ES-I3 (cell line): ENCODE measurements around the gene NABP2.

Experiments used
- H3K36me3 ChIP-seq: 2 replicates; pipeline ENCODE4 v1.6.1; 2013; ENCODE audit warnings: mild to moderate bottlenecking, low read length, control low read depth, moderate library complexity; ENCODE audit not compliant: insufficient read depth
- H3K4me1 ChIP-seq: 2 replicates; pipeline ENCODE4 v1.6.1; 2013; ENCODE audit warnings: mild to moderate bottlenecking, control low read depth, low read length; ENCODE audit not compliant: insufficient read depth
- H3K9ac ChIP-seq: 2 replicates; pipeline ENCODE4 v1.6.1; 2013; ENCODE audit warnings: low read depth, mild to moderate bottlenecking, low read length, moderate library complexity
- H3K9me3 ChIP-seq: 2 replicates; pipeline ENCODE4 v1.6.1; 2013; ENCODE audit warnings: mild to moderate bottlenecking, low read length, moderate library complexity; ENCODE audit not compliant: control insufficient read depth, insufficient read depth

The NABP2 gene

DNA sequence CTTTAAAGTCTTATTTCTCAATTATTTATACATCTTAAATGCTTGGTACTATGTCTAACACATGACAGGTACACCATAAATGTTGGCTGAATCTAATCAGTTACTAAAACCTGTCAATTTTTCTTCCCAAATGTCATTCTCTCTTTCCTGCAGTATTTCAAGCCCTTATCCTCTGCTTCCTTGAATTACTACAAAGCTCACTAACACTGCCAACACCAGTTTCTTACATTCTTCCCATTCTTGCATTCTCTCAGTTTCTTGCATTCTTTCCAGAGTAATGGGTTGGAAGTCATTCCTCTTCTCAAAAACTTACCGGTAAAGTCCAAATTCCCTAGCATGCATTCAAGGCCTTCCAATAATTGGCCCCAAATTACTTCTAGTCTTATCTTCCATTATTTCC lies 25.3 kb upstream of the NABP2 start:
- Histone ChIP-seq H3K4me1 (peaks cover 9% of the 10 kb centered on the region; the same call in 1 of the 2 replicates), H3K9ac (no peak overlapping the region), H3K9me3 (no peaks in the 10 kb centered on the region), H3K36me3 (no peaks in the 10 kb centered on the region)

DNA sequence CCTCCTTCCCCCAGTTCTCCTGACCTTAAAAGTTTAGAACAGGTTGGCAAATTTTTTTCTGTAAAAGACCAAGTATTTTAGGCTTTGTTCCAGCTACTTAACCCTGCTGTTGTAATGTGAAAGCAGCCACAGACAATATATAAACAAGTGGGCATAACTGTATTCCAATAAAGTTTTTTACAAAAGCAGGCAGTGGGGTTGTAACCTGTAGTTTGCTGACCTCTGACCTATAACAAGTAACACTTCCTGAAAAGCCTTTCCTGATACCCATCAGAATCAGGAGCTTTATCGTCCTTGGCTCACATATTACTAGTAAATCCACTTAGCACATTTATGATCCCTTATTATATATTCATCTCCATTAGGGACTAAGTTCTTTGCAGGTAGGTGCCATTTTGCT lies 21.8 kb upstream of the NABP2 start:
- Histone ChIP-seq H3K9me3 (no peaks in the 10 kb centered on the region), H3K36me3 (peaks cover 8% of the 10 kb centered on the region; the same call in 1 of the 2 replicates), H3K9ac (no peak overlapping the region), H3K4me1 (peaks cover 9% of the 10 kb centered on the region; the same call in 1 of the 2 replicates)

DNA sequence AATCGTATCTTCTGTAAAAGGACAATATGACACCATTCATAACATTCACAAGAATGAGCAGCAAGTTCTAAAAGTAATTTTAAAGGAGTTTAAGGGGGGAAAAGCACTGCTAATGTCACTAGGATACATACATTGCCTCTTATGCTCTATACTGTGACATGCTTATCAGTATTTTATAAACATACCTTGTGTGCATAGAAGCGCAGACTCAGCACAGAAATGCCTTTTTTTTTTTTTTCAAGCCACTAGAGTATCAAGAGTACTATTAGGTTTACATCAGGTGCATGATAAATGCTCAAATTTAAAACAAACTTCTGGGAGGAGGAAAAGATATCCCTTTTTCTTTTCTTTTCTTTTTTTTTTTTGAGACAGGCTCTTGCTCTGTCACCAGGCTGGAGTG lies 21.3 kb upstream of the NABP2 start:
- H3K4me1 ChIP-seq, result peaks cover 9% of the 10 kb centered on the region; the same call in 1 of the 2 replicates
- peaks cover 8% of the 10 kb centered on the region; the same call in 1 of the 2 replicates for H3K36me3 ChIP-seq
- no peak overlapping the region for H3K9ac ChIP-seq
- H3K9me3 ChIP-seq, result no peaks in the 10 kb centered on the region

DNA sequence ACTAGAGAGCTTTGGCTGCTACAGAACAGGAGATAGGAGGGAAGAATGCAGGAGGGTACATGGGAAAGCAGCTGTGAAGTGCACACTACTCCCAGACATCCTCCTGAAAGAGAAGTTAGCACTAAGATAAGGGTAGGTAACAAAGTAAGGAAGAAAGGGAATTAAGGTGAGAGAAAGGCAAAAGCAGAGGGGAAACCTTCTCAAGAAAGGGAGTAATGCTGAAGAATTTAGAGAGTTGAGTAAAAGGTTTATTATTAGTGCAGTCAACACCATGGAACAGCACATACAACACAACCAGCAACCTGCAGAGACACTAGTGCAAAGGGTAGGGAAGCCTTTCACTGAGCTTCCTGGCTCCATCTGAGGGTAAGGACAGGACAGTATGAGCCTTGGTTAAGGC lies 19.9 kb upstream of the NABP2 start:
- H3K9ac ChIP-seq, result no peak overlapping the region
- no peaks in the 10 kb centered on the region for H3K9me3 ChIP-seq
- no peaks in the 10 kb centered on the region for H3K4me1 ChIP-seq
- H3K36me3 ChIP-seq, result peaks cover 8% of the 10 kb centered on the region; the same call in 1 of the 2 replicates

DNA sequence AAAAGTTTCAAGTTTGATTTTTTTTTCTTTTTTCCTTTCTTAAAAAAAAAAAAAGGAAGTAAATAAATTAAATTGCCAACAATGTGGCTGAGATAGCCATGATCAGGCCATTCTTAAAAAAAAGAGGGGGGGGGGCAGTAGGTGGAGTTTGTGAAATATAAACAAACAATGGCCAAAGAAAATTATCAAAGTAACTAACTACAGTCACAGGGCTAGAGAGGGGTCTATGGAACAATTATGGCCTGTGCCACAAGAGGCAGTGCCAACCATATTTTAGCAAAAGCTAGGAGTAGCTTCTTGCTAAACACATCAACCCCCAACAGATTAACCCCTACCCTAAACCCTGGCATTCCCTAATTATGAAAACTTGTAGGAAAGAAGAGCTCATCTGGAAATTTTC lies 18.7 kb upstream of the NABP2 start:
- H3K36me3 ChIP-seq, result peaks cover 15% of the 10 kb centered on the region; the same call in 1 of the 2 replicates
- H3K9me3 ChIP-seq, result no peaks in the 10 kb centered on the region
- no peaks in the 10 kb centered on the region for H3K4me1 ChIP-seq
- no peak overlapping the region for H3K9ac ChIP-seq

DNA sequence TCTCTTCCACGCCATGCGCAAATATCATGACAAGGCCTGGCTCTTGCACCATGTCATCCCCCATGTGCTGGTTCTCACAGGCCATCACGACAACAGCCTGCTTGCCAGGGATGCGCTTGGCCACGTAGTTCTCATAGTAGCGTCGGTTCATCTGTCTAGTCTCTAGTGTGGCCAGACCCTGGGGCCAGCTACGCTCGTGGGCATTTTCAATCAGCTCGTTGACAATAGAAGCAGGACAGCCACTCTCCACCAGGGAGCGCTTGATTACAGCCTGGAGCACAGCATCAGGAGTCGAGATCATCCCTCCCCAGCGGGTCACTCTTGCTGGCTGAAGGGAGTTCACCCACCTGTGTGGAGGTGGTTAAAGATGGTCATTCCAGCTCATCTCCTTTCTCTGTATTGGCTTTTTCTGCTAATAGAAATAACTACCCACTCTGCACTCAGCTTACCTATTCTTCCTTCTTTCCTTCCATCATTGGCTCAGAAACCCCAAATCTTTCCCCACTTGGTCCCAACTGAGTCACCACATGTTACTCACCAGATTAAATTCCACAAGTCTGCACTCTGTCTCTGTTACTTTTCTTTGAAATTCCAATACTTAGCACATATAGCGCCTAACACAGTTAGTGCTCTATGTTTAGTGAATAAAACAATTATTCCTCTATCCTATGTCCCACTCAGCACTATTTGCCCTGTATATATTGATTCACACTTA lies 17.5 kb upstream of the NABP2 start:
- Histone ChIP-seq H3K4me1 (no peaks in the 10 kb centered on the region), H3K36me3 (peaks cover 17% of the 10 kb centered on the region; the same call in 1 of the 2 replicates), H3K9me3 (no peaks in the 10 kb centered on the region), H3K9ac (no peak overlapping the region)

DNA sequence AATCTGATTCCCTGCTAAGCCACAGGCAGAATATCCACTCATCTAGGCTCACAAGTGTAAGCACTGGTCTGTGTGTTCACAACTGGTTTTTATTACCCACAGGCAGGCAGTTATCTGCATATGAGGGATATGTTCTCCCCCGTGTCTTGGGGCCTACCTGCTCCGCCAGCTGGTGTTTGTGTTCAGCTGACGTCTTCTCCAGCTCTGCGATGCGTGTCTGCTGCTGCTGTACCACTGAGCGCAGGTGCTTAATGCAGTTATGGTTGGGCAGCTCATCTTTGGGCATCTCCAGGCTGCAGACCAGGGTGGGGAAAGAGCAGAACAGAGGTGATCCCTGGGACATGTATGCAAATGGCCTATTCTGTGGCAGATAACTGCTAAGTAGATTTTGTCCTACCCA lies 16.1 kb upstream of the NABP2 start:
- no peak overlapping the region for H3K9ac ChIP-seq
- H3K9me3 ChIP-seq, result no peaks in the 10 kb centered on the region
- peaks cover 28% of the 10 kb centered on the region; the same call in 1 of the 2 replicates for H3K36me3 ChIP-seq
- H3K4me1 ChIP-seq, result no peaks in the 10 kb centered on the region

DNA sequence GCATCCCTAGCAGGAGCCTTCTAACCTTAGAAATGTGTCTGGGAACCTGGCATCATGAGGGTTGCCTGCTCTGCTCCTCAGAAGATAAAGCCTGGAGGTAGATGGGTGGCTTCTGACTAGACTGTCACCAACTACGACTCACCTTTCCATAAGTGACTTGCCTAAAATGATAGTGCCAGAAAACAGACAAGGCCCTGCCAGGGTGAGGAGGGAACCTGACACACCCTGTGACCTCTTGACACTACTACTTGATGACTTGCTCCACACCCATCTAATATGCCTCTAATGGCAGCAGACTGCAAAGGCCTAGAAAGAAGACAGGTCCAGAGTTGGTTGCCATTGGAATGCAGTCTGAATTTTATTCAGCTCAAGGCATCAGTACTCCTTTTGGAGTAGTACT lies 11.8 kb upstream of the NABP2 start:
- H3K9me3 ChIP-seq, result no peaks in the 10 kb centered on the region
- H3K9ac ChIP-seq, result no peak overlapping the region
- H3K4me1 ChIP-seq, result no peaks in the 10 kb centered on the region
- peaks cover 37% of the 10 kb centered on the region for H3K36me3 ChIP-seq

DNA sequence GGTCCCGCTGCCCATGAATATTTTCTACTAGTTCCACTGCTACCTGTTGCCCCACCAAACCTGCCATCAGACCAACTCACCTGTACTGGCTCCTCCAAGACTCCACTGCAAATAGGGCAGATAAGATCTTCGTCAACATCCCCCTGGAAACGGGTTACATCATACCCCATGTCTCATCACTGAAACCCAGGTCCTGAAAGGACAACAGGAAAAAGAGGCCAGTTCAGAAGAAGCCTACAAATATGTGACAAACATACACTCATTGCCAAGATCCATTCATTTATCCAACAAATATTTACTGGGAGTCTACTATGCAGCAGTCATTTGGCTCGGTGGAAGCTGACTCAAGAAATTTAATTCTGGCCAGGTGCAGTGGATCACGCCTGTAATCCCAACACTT lies 10.3 kb upstream of the NABP2 start:
- Histone ChIP-seq H3K9me3 (no peaks in the 10 kb centered on the region), H3K4me1 (no peaks in the 10 kb centered on the region), H3K36me3 (peaks cover 37% of the 10 kb centered on the region), H3K9ac (no peak overlapping the region)

DNA sequence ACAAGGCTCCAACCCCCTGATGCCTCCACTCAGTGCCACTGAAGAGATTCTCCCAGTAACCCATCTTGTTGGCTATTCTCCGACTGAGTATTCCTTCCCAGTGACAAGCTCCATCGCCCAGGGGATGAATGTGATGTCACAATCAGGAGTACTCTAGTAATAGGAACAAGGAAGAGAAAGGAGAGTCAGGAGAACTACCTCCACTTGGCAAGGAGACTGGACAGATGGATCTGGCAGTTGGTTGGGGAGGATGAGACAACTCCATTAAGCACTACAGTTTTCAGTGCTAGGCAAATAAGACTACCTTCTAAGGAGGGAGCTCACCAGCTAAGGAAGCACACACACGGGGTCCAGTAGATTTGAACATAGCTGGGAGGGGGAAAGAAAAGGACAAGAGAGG lies 7.7 kb upstream of the NABP2 start:
- peaks cover 27% of the 10 kb centered on the region for H3K36me3 ChIP-seq
- no peak overlapping the region for H3K9ac ChIP-seq
- H3K4me1 ChIP-seq, result no peaks in the 10 kb centered on the region
- H3K9me3 ChIP-seq, result no peaks in the 10 kb centered on the region

DNA sequence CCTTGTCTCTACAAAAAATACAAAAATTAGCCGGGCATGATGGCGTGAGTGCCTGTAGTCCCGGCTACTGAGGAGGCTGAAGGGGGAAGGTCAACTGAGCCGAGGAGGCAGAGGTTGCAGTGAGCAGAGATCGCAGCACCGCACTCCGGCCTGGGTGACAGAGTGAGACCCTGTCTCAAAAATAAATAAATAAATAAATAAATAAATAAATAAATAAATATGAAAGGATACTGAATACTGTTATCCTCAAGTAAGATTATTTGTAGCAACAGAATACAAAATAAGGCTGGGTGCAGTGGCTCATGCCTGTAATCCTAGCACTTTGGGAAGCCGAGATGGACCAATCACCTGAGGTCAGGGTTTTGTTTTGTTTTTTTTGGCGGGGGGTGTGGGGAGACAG lies 4.3 kb upstream of the NABP2 start:
- peaks cover 7% of the 10 kb centered on the region; the same call in 1 of the 2 replicates for H3K36me3 ChIP-seq
- no peak overlapping the region for H3K9ac ChIP-seq
- no peaks in the 10 kb centered on the region for H3K9me3 ChIP-seq
- H3K4me1 ChIP-seq, result peaks cover 2% of the 10 kb centered on the region; the same call in 1 of the 2 replicates

DNA sequence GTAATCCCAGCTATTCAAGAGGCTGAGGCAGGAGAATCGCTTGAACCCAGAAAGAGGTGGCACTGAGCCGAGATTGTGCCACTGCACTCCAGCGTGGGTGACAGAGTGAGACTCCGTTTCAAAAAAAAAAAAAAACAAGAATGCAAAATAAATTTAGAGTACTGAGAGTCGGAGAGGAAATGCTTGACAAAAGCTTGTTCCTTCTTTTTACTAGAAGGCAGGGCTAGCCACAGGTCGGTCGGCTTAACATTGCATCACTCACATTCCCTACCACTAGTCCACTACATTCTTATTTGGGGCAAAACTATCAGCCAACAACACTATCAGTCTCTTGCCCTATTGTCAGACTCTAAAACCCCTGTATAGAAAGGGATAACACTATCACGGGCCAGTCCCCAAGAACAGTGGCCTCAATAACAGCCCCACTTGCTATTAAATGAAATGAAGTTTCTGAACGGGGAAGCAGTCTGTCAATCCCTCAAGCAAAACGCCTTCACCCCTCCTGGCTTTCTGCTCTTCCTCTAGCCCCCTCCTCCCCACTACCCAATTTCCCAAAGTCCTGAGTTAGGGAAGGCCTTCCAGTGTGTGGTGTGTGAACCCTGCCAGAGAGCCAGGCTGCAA lies 3.4 kb upstream of the NABP2 start:
- Histone ChIP-seq H3K9me3 (no peaks in the 10 kb centered on the region), H3K4me1 (peaks cover 3% of the 10 kb centered on the region; the same call in 1 of the 2 replicates), H3K9ac (peak overlapping the region; percentile 77), H3K36me3 (0 out of 2 replicates have a peak, but pooled peaks cover 4% of the 10 kb centered on the region)

DNA sequence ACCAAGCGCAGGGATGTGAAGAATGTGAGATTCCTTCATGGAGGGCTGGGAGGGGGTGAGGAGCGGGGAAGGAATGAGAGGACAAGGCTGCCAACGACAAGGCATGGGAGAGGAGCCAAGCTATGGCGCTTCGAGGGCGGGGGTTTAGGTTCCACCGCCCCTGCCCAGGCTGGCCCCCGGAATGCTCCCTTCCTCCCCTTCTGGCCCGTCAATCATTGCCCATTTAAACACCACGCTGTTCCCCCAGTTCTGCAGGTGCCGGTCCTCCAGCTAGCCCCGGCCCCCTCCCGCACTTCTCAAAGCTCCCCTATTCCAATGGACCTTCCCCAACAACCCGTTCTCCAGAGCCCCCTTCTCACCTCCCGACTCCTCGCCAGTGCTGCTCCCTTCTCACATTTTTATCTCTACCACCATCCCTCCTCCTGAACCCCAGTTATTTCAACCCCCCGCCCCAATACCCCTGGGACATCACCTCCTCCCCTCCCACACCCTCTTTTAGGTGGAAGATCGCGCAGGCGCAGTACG lies 2.8 kb upstream of the NABP2 start:
- H3K36me3 ChIP-seq, result 0 out of 2 replicates have a peak, but pooled peaks cover 3% of the 10 kb centered on the region
- peaks cover 3% of the 10 kb centered on the region; the same call in 1 of the 2 replicates for H3K4me1 ChIP-seq
- peak overlapping the region; percentile 77 for H3K9ac ChIP-seq
- H3K9me3 ChIP-seq, result no peaks in the 10 kb centered on the region

DNA sequence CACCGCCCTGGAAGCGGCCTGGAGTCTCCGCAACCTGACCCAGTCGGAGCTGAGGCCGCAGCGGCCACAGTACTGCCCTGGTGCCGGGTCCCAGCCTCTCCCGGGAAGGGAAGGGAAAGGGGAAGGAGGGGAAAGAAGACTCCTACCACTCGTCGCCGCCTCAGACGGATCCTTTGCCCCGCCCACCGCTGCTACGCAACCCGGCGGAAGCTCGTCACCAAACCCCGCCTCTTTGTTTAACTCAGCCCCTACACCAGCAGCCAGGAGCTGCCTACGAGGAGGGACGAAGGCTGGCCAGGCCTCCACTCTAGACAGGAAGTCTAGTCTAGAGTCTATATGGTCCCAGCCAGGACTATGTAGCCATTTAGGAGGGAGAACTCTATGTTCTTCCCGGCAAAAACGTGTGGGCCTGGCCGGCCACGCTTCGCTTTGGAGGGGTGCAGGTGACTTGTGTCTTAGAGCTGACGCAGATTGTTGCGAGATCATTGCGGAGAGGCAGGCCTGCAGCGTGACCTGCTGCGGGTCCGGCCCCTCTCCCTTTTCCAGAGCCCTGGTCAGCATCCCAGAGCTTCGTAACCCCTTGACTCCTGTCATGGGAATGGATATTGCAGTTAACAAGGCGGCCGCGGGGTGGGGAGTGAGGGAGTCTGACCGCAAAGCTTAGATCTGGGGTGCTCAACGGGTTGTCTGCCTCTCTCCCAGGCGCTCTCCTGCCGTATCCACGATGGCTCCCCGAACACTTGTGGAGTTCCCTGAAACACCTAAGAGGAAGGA lies 2.2 kb upstream of the NABP2 start, which contains the start of gene RNF41:
Gene RNF41 (minus strand): TSS at position 166 of the 774 bp plus-strand sequence. CDS start 7,875 bp downstream, outside the sequence.
- Histone ChIP-seq H3K4me1 (peaks cover 3% of the 10 kb centered on the region; the same call in 1 of the 2 replicates), H3K36me3 (no peaks in the 10 kb centered on the region)

More for the DNA sequence above, 2.2 kb upstream of the NABP2 start, which contains the start of gene RNF41:
- H3K9ac ChIP-seq, result peak within 1 kb of the TSS; percentile 77
- H3K9me3 ChIP-seq, result no peaks in the 10 kb centered on the region
